ENCODE measurements around the gene PNP.
A peak's percentile ranks its signal among the peaks of the same experiment; 100 is the strongest.
"Not testable (repeated sequence)": the region's sequence is repeated elsewhere in the genome, so short reads cannot be mapped to it uniquely, and the experiment has no call there.

The PNP gene

GRCh38 chr14:20469242-20469889, at the start of gene PNP:
Gene PNP (plus strand): TSS chr14:20469406. CDS start chr14:20469525, 119 bp downstream.
- peak; percentile 85 to 86 for DNase-seq

DNA sequence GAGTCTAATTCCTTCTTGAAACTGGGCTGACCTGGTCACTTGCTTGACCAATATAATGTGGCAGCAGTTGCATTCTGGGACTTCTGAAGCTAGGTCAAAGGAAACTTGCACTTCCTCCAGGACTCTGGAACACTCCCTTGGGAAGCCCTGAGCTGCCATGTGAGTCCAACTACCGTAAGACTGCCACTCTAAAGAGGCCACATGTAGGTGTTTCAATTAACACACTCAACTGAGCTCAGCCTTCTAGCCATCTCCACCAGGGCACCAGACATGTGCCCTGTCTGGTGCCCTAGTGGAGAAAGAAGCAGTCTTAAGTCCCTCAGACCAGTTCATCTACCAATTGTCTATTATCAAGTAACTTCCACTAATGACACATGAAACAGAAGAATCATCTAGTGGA, 49.8 kb upstream of the PNP start:
- no peak for DNase-seq

DNA sequence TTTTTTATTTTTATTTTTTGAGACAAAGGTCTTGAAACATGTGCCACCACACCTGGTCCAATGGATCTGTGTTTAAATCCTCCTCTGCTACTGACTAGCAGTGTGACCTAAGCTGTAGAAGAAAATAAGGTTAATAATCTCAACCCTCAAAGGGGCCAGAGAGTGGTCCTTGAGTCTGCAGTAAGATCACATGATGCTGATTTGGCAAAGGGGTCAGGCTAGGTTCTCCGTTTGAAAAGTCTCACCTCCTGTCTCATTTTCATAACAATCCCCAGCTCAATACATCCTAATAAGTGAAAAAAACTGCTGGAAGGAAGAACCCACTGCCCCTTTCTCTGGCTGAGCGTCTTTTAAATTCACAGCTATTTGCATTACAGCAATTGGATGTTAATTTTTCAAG, 47.9 kb upstream of the PNP start:
- DNase-seq, result peak in 1 of 2 experiments; percentile 59

- no peak for DNase-seq
Measured at GRCh38 chr14:20422886-20423285, 46.3 kb upstream of the PNP start.

- DNase-seq, result no peak
Measured at GRCh38 chr14:20424851-20425250, 44.4 kb upstream of the PNP start.

DNA sequence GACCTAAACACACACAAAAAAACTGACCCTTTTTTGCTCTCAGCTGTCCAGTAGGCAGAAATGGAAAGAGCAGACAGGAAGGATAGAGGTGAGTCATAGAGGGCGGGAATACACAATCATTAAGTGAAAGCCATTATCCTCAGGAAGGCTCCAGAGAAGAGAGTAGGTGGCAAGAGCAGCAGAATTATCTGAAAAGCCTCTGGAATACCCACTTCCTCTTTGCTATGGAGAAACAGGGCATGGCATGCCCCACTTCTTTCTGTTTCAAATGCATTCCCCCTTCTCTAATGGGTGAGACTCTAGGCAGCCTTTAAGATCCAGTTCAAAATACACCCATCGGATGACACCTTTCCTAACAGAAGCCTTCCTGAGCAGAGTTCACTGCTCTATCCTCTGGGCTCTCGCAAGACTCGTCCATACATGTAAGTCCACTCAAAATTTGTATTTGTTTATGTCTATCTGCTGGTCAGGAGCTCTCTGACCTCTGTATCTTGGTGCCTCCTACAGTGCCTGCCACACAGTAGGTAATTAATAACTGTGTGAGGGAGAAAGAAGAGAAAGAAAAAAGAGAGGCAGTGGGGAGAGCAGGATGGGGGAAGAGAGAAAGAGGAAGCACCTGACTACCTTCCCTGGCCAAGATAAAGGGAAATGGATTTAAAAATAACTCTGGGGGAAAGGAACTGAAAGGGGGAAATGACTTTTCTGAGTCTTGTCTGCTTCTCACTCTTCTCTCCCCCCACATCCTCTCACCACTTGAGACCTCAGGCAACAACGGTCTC, 41.8 kb upstream of the PNP start:
- DNase-seq, result no peak

- no peak for DNase-seq
Measured at GRCh38 chr14:20428010-20428365, 41.2 kb upstream of the PNP start.

- DNase-seq, result no peak
Measured at GRCh38 chr14:20428802-20429201, 40.4 kb upstream of the PNP start.

DNA sequence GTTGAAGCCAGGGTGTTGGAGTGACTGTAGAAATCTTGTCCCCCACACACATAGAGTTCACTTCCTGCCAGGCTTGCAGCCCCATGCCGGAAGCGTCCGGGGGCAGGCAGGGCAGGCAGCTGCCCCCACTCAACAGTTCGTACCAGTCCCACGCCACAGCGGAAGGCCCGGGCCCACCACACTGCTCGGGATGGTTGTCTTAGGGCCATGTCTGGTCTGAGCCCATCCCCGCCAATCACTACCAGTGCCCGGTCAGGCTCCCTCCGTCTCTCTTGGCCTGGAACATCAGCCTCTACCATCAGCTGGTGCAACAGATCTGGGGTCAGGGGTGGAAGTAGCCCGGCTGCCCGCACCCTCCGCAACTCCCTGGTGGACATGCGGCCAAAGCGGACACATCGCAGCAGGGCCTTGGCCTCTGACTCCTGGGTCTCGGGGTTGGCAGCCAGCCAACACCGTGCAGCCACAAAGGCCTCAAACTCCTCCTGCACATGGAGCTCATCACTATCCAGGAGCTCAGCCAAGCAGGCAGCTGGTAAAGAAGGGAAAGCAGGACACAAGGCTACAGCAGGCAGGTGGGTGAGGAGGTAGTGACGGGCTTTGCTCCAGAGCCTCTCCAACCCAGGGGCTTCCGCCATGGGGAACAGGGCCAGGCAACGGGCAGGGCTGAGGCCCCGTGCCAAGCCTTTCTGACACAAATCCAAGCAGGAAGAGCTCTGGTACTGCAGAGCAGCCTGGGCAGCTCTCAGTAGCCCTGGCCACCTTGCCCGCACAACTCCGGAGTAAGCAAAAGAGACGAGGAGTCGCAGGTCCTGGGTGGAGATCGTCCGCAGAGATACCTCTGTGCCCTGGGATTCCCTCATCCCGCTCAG, 39.2 kb upstream of the PNP start:
- DNase-seq, result no peak

GRCh38 chr14:20434701-20435581, 34.3 kb upstream of the PNP start:
- peak; percentile 16 to 62 for DNase-seq

GRCh38 chr14:20435582-20436362, 33.4 kb upstream of the PNP start, which contains the start of gene KLHL33:
Gene KLHL33 (minus strand): TSS chr14:20436166. CDS start chr14:20435811, 355 bp downstream.
- DNase-seq, result peak in 1 of 2 experiments; percentile 24

DNA sequence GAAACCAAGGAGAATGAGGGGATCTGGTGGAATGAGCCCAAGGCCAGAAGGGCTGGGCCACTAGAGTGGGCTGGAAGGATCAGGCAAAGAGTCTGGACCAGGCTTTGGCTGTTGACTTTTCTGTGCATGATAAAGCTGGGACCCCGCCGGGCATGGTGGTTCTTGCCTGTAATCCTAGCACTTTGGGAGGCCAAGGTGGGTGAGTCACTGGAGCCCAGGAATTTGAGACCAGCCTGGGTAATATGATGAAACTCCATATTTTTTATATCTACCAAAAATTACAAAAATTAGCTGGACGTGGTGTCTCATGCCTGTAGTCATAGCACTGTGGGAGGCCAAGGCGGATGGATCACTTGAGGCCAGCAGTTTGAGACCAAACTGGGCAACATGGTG, 32.8 kb upstream of the PNP start:
- DNase-seq, result no peak

- DNase-seq, result no peak
Measured at GRCh38 chr14:20438664-20439063, 30.5 kb upstream of the PNP start.

GRCh38 chr14:20440465-20440864, 28.7 kb upstream of the PNP start:
- no peak for DNase-seq

GRCh38 chr14:20440882-20441281, 28.3 kb upstream of the PNP start:
- no peak for DNase-seq

DNA sequence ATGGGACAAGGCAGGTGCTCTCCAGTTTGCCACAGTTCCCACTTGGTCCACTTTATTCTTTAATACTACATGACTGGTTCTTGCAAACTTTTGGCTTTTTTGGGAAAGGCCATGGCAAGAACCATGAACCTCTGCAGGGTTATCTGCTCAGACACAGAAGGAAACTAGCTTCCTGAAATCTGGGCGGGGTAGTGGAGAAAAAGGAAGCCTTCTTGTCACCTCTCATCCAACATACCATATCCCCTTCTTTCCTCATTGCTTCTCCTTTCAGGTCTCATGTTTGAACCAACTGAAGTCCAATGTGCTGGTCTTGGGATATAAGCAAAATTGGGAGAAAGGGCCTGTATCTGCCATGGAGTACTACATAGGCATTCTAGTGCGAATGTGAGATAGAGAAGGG, 27.7 kb upstream of the PNP start:
- no peak for DNase-seq

GRCh38 chr14:20443650-20444049, 25.6 kb upstream of the PNP start:
- not testable (repeated sequence) for DNase-seq

- no peak for DNase-seq
Measured at GRCh38 chr14:20446889-20447288, 22.3 kb upstream of the PNP start.

- DNase-seq, result not testable (repeated sequence)
Measured at GRCh38 chr14:20452831-20453230, 16.4 kb upstream of the PNP start.

- peak; percentile 98 for DNase-seq
Measured at GRCh38 chr14:20454516-20455354, 14.5 kb upstream of the PNP start, which contains the start of the genes APEX1 and OSGEP. Gene APEX1 (plus strand): TSS chr14:20455226. CDS start chr14:20455646, 420 bp downstream. Gene OSGEP (minus strand): TSS chr14:20454812. CDS start chr14:20454683, 129 bp downstream.
